ENCODE data around the gene ETF1. TPM values are rescaled to one million over a fixed set of nuclear protein-coding genes. Genes with fewer than 3 reads are reported as not detected.
A peak's percentile ranks its signal among the peaks of the same experiment; 100 is the strongest.

Gene ETF1
- total and polyA plus RNA-seq, 9 of the 15 experiments (the other 6 are each of a cell fraction or from before 2014, with no cell fraction given): 53.7 to 209 (median 164) TPM

- TF ChIP-seq E2F6 (IDR thresholded peaks at IDR 0.05; ENCODE audit: borderline replicate concordance in 1 of 2, extremely low read depth in 1 of 2, insufficient read depth in 1 of 2, insufficient read length in 1 of 2, low read depth in 1 of 2, low read length in 1 of 2, poor library complexity in 1 of 2, severe bottlenecking in 1 of 2) (peak; percentile 73 to 86), BCLAF1 (IDR thresholded peaks at IDR 0.05; ENCODE audit: borderline replicate concordance in 1 of 2, control insufficient read depth in 1 of 2, low read depth in 2 of 2, low read length in 1 of 2) (no peak), ZC3H8 (IDR thresholded peaks at IDR 0.05) (no peak), KAT2B (IDR thresholded peaks at IDR 0.05; ENCODE audit: low read depth, low read length) (no peak), ELF2 (CRISPR knock-in tag; IDR thresholded peaks at IDR 0.05) (no peak), HNRNPK (IDR thresholded peaks at IDR 0.05; ENCODE audit: low read depth, low read length, poor library complexity, severe bottlenecking) (no peak), NCOA2 (IDR thresholded peaks at IDR 0.05; ENCODE audit: partially characterized antibody in 2 of 2) (no peak), ZNF121 (CRISPR knock-in tag; conservative IDR thresholded peaks at IDR 0.05) (no peak), MTA3 (IDR thresholded peaks at IDR 0.05; ENCODE audit: borderline replicate concordance) (peak; percentile 34; the same call in 1 of the 2 replicates), BHLHE40 (IDR thresholded peaks at IDR 0.05; ENCODE audit: low read length) (peak; percentile 90), GTF3C2 (IDR thresholded peaks at IDR 0.05; ENCODE audit: borderline replicate concordance, extremely low read depth, insufficient read length) (no peak), BRCA1 (IDR thresholded peaks at IDR 0.05) (no peak), BRCA1 (CRISPR knock-in tag; IDR thresholded peaks at IDR 0.05) (no peak), NBN (IDR thresholded peaks at IDR 0.05; ENCODE audit: low read depth) (peak; percentile 66; the same call in 1 of the 2 replicates), NFE2 (IDR thresholded peaks at IDR 0.05; ENCODE audit: low read depth) (no peak), ZBTB9 (CRISPR knock-in tag; IDR thresholded peaks at IDR 0.05) (peak; percentile 91), NCOA4 (IDR thresholded peaks at IDR 0.05; ENCODE audit: partially characterized antibody) (no peak), PRMT5 (CRISPR knock-in tag; IDR thresholded peaks at IDR 0.05) (no peak)
These were observed 54.5 kb downstream of the ETF1 start (continued) for GRCh38 chr5:138488481-138488945.
